ENCODE results near the gene SPRY2.
A peak's percentile ranks its signal among the peaks of the same experiment; 100 is the strongest.
"Not testable (repeated sequence)": the region's sequence is repeated elsewhere in the genome, so short reads cannot be mapped to it uniquely, and the experiment has no call there.

The SPRY2 gene

GRCh38 chr13:80341101-80341755 lies at the start of gene SPRY2:
SPRY2 (minus strand) TSS chr13:80341126; CDS start chr13:80337705, 3,421 bp downstream.
- DNase-seq = peak; percentile 96

- no peak for DNase-seq
Observed at GRCh38 chr13:80390338-80390737, 49.4 kb upstream of the SPRY2 start.

- DNase-seq = no peak
Observed at GRCh38 chr13:80389073-80390038, 48.4 kb upstream of the SPRY2 start.

- DNase-seq = no peak
Observed at GRCh38 chr13:80388506-80388905, 47.6 kb upstream of the SPRY2 start.

GRCh38 chr13:80386592-80386991 lies 45.7 kb upstream of the SPRY2 start:
- no peak for DNase-seq

- no peak for DNase-seq
Observed at GRCh38 chr13:80386002-80386401, 45.1 kb upstream of the SPRY2 start.

GRCh38 chr13:80382576-80382975 lies 41.6 kb upstream of the SPRY2 start:
- DNase-seq = no peak

- peak; percentile 76 for DNase-seq
Observed at GRCh38 chr13:80379245-80379644, 38.3 kb upstream of the SPRY2 start.

- DNase-seq = no peak
Observed at GRCh38 chr13:80376554-80376953, 35.6 kb upstream of the SPRY2 start.

GRCh38 chr13:80374901-80375300 lies 34.0 kb upstream of the SPRY2 start:
- DNase-seq = no peak

- DNase-seq = peak; percentile 45
Observed at GRCh38 chr13:80374444-80374843, 33.5 kb upstream of the SPRY2 start.

- no peak for DNase-seq
Observed at GRCh38 chr13:80371840-80372509, 31.0 kb upstream of the SPRY2 start.

- no peak for DNase-seq
Observed at GRCh38 chr13:80367473-80367872, 26.5 kb upstream of the SPRY2 start.

GRCh38 chr13:80363890-80364503 lies 23.1 kb upstream of the SPRY2 start:
- peak; percentile 33 for DNase-seq

- DNase-seq = no peak
Observed at GRCh38 chr13:80362481-80362880, 21.6 kb upstream of the SPRY2 start.

GRCh38 chr13:80361883-80362327 lies 21.0 kb upstream of the SPRY2 start:
- DNase-seq = no peak

GRCh38 chr13:80361298-80361697 lies 20.4 kb upstream of the SPRY2 start:
- no peak for DNase-seq

- DNase-seq = no peak
Observed at GRCh38 chr13:80360453-80360800, 19.5 kb upstream of the SPRY2 start.

GRCh38 chr13:80359778-80360452 lies 19.0 kb upstream of the SPRY2 start:
- peak; percentile 57 for DNase-seq

GRCh38 chr13:80359414-80359777 lies 18.5 kb upstream of the SPRY2 start:
- DNase-seq = no peak

GRCh38 chr13:80355496-80356094 lies 14.7 kb upstream of the SPRY2 start:
- not testable (repeated sequence) for DNase-seq

GRCh38 chr13:80348750-80349149 lies 7.8 kb upstream of the SPRY2 start:
- DNase-seq = no peak
